HG02885 (cell line): Measurements from ENCODE around the gene GPHN.
A peak's percentile ranks its signal among the peaks of the same experiment; 100 is the strongest.
"Not testable (repeated sequence)": the region's sequence is repeated elsewhere in the genome, so short reads cannot be mapped to it uniquely, and the experiment has no call there.

Source experiments
- ATAC-seq: cut with Tn5 transposase; IDR thresholded peaks from one replicate; pipeline ENCODE4 v1.9.1; 2021; ENCODE audit warnings: mild to moderate bottlenecking; ENCODE audit not compliant: unreplicated experiment, poor library complexity

GPHN gene

GRCh38 chr14:66649498-66649897 is 141.6 kb downstream of the GPHN start:
- peak; percentile 68 for ATAC-seq

- no peak for ATAC-seq
These were observed 142.6 kb downstream of the GPHN start for GRCh38 chr14:66650491-66650911.

DNA sequence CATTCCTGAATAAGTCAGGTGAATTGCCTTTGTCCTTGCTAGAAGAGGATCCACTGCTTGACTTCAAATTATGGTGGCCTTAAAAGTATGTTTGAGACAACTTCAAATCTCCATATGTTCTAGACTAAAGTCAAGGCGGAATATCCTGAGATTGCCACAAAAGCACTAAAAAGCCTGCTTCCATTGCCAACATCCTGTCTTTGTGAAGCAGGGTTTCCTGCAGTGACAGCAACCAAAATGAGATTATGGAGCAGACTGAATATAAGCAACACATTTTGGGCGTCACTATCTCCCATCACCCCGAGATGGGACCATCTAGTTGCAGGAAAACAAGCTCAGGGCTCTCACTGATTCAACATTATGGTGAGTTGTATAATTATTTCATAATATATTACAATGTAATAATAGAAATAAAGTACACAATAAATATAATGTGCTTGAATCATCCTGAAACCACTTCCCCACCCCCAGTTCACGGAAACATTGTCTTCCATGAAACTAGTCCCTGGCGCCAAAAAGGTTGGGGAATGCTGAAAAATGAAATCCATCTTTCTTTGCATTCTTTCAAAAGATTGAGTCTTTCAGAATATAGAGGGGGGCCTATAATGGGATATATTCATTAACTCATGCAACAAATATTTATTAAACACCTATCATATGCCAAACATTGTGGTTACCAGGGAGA is 143.7 kb downstream of the GPHN start:
- no peak for ATAC-seq

GRCh38 chr14:66652525-66653106 is 144.7 kb downstream of the GPHN start:
- no peak for ATAC-seq

DNA sequence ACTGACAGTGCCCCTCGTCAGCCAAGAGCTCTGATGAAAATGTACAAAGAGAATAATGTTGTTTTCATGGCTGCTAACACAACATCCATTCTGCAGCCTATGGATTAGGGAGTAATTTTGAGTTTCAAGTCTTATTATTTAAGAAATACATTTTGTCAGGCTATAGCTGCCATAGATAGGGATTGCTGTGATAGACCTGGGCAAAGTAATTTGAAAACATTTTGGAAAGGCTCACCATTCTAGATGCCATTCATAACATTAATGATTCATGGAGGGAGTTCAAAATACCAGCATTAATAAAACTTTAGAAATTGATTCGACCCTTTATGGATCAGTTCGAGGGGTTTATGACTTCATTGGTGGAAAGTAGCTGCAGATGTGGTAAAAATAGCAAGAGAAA is 149.8 kb downstream of the GPHN start:
- ATAC-seq = no peak

GRCh38 chr14:66662374-66662773 is 154.4 kb downstream of the GPHN start:
- ATAC-seq = no peak

- no peak for ATAC-seq
These were observed 169.8 kb downstream of the GPHN start for GRCh38 chr14:66677780-66678179.

DNA sequence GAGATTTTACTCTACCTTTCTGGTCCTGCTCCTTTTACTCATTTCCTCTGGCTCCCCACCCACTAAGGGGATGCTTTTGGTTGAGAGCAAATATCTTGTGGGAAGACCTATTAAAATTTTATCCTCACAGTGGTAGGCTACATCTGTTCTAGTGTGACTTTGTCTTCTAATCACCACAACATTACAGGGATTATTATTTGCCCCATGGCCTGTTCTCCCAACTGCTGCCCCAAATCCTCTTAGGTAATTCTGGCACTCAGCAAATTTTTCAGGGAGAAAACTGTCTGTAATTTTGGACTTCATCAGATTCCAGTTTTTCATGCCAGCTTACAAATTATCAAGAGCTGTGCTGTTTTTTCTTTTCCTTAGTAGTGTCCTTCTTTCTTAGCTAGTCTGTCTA is 172.3 kb downstream of the GPHN start:
- ATAC-seq = no peak

DNA sequence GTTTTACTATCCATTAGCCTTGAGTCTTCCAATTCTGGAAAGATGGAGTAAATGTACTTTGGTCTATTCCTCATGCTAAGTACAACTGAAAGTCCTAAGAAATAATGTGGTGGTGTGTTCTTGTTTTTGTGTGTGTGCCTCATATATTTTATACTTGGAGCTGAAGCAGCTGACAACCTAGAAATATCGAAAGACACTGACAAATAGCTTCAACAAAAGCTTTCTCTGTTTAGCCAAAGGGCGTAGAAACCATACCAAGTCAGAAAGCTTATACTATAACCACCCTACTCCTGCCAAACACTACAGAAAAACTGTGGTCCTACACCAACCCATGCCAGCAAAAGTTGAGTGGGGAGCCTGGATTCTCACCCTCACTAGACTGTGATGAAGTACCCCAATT is 188.4 kb downstream of the GPHN start:
- no peak for ATAC-seq

- no peak for ATAC-seq
These were observed 190.6 kb downstream of the GPHN start for GRCh38 chr14:66698503-66698902.

- ATAC-seq = no peak
These were observed 193.9 kb downstream of the GPHN start for GRCh38 chr14:66701813-66702212.

DNA sequence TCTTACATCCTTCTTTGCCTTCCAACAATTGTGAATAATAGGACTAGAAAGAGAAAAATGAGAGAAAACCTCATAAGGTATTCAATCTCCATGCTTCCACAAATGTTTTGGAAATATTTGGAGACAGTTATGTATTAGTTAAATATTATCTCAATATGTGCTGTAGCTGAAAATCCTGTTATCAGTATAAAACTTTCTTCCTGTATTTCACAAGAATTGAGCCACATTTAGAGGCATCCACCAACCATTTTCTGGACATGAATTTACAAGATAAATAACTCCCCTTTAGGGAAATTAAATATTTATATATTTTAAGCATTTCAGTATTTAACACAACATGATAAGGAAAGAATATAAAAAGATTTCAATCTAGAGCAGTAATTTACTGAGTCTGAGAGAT is 200.3 kb downstream of the GPHN start:
- no peak for ATAC-seq

DNA sequence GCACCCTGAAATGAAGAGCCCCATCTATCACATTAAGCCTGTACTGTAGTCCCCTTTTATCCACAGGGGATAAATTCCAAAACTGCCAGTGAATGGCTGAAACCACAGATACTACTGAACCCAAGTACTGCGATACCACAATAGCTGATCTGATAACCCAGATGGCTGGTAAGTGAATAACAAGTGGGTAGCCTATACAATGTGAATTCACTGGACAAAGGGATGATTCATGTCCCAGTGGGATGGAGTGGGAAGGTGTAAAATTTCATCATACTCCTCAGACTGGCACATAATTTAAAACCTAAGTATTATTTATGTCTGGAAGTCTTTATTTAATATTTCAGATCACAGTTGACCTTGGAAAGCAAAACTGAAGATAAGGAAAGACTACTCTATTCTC is 201.3 kb downstream of the GPHN start:
- ATAC-seq = no peak

DNA sequence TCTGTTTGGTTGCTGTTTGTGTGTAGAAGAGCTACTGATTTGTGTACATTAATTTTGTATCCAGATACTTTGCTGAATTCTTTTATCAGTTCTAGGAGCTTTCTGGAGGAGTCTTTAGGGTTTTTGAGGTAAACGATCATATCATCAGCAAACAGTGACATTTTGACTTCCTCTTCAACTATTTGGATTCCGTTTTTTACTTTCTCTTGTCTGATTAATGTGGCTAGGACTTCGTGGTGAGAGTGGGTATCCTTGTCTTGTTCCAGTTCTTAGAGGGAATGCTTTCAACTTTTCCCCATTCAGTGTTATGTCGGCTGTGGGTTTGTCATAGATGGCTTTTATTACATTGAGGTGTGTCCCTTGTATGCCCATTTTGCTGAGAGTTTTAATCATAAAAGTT is 206.3 kb downstream of the GPHN start:
- ATAC-seq = not testable (repeated sequence)

GRCh38 chr14:66715313-66715712 is 207.4 kb downstream of the GPHN start:
- ATAC-seq = not testable (repeated sequence)

DNA sequence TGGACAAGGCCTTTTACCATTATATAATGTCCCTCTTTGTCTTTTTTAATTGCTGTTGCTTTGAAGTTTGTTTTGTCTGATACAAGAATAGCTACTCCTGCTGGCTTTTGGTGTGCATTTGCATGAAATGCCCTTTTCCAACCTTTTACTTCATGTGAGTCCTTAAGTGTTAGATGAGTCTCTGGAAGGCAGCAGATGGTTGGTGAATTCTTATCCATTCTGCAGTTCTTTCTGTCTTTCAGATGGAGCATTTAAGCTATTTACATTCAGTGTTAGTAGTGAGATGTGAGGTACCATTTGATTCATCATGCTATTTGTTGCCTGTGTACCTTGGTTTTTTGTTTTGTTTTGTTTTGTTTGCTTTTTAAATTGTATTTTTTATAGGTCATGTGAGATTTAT is 208.3 kb downstream of the GPHN start:
- no peak for ATAC-seq

GRCh38 chr14:66717561-66718140 is 209.7 kb downstream of the GPHN start:
- ATAC-seq = no peak

DNA sequence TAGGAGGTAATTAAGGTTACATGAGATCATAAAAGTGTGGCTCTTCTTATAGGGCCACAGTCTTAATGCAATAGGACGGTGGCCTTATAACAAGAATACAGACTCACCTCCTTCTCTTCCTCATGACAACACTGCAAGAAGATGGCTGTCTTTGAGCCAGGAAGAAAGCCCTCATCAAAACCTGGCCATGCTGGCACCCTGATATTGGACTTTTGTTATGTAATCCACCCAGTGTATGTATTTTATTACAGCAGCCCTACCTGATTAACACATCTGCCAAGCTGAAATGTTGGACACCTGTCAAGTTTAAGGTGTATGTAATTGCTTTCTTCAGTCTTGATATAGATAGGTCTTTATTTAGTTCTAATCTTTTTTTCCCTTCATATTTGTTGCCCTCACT is 217.0 kb downstream of the GPHN start:
- ATAC-seq = no peak

DNA sequence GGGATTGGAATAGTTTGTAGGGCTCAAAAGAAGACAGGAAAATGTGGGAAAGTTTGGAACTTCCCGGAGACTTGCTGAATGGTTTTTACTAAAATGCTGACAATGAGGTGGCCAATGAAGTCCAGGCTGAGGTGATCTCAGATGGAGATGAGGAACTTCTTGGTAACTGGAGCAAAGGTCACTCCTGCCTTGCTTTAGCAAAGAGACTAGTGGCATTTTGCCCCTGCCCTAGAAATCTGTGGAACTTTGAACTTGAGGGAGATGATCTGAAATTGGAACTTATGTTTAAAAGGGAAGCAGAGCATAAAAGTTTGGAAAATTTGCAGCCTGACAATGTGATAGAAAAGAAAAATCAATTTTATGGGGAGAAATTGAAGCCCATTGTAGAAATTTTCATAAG is 223.4 kb downstream of the GPHN start:
- ATAC-seq = not testable (repeated sequence)

GRCh38 chr14:66735853-66736252 is 227.9 kb downstream of the GPHN start:
- ATAC-seq = no peak

GRCh38 chr14:66739826-66740225 is 231.9 kb downstream of the GPHN start:
- no peak for ATAC-seq

GRCh38 chr14:66745078-66745477 is 237.1 kb downstream of the GPHN start:
- no peak for ATAC-seq
